ENCODE results near the gene OR2W1.

The OR2W1 gene

GRCh38 chr6:29019629-29020028 lies 25.3 kb downstream of the OR2W1 start:
- TF ChIP-seq CTCF (IDR thresholded peaks at IDR 0.05; ENCODE audit: insufficient read depth, low read depth, low read length, missing control alignments) = no peak
- DNase-seq (ENCODE audit: low read depth) = no peak

GRCh38 chr6:29017428-29017802 lies 27.6 kb downstream of the OR2W1 start:
- DNase-seq (ENCODE audit: low read depth) = no peak
- no peak overlapping the region for H3K4me3 ChIP-seq (ENCODE audit: low read depth, low read length)
- TF ChIP-seq CTCF (IDR thresholded peaks at IDR 0.05; ENCODE audit: insufficient read depth, low read depth, low read length, missing control alignments) = no peak

More at GRCh38 chr6:29019629-29020028, 25.3 kb downstream of the OR2W1 start:
- H3K4me3 ChIP-seq (ENCODE audit: low read depth, low read length) = no peak overlapping the region

- peak; percentile 89 for DNase-seq (ENCODE audit: low read depth)
- H3K4me3 ChIP-seq (ENCODE audit: low read depth, low read length) = peak overlapping the region; percentile 51
- peak; percentile 79 for TF ChIP-seq CTCF (IDR thresholded peaks at IDR 0.05; ENCODE audit: insufficient read depth, low read depth, low read length, missing control alignments)
Measured at GRCh38 chr6:29016559-29017427, 28.2 kb downstream of the OR2W1 start.

GRCh38 chr6:29014729-29015608 lies 30.0 kb downstream of the OR2W1 start:
- H3K4me3 ChIP-seq (ENCODE audit: low read depth, low read length) = no peak overlapping the region
- no peak for DNase-seq (ENCODE audit: low read depth)
- no peak for TF ChIP-seq CTCF (IDR thresholded peaks at IDR 0.05; ENCODE audit: insufficient read depth, low read depth, low read length, missing control alignments)

GRCh38 chr6:29011276-29011734 lies 33.7 kb downstream of the OR2W1 start:
- H3K4me3 ChIP-seq (ENCODE audit: low read depth, low read length) = peak overlapping the region; percentile 61
- no peak for TF ChIP-seq CTCF (IDR thresholded peaks at IDR 0.05; ENCODE audit: insufficient read depth, low read depth, low read length, missing control alignments)
- peak; percentile 40 for DNase-seq (ENCODE audit: low read depth)

- no peak overlapping the region for H3K4me3 ChIP-seq (ENCODE audit: low read depth, low read length)
- no peak for TF ChIP-seq CTCF (IDR thresholded peaks at IDR 0.05; ENCODE audit: insufficient read depth, low read depth, low read length, missing control alignments)
- no peak for DNase-seq (ENCODE audit: low read depth)
Measured at GRCh38 chr6:29009358-29009757, 35.6 kb downstream of the OR2W1 start.
